Measurements from ENCODE around the gene SETD3.

Gene SETD3

GRCh38 chr14:99384450-99385417 is 95.9 kb downstream of the SETD3 start:
- H3K4me2 ChIP-seq (ENCODE audit: low read length): no peak overlapping the region
- H4K20me1 ChIP-seq (ENCODE audit: insufficient read depth, low read length): no peaks in the 10 kb centered on the region
- peaks cover 9% of the 10 kb centered on the region for H3K27me3 ChIP-seq (ENCODE audit: low read depth, low read length)
- H3K79me2 ChIP-seq (ENCODE audit: low read length): no peaks in the 10 kb centered on the region
- no peak overlapping the region for H3K4me3 ChIP-seq (ENCODE audit: low read length)
- H3K9me3 ChIP-seq (ENCODE audit: insufficient read depth, low read length): no peaks in the 10 kb centered on the region
- H3K36me3 ChIP-seq (replicated peaks; ENCODE audit: low read depth, low read length): no peaks in the 10 kb centered on the region
- H2AFZ ChIP-seq (ENCODE audit: low read depth, low read length): no peak overlapping the region
- TF ChIP-seq EZH2phosphoT487 (IDR thresholded peaks at IDR 0.05; ENCODE audit: low read depth) (no peak), CTCF (IDR thresholded peaks at IDR 0.05; ENCODE audit: low read depth, low read length) (no peak)
- H3K27ac ChIP-seq (ENCODE audit: low read length): no peak overlapping the region
- no peak overlapping the region for H3K9ac ChIP-seq (ENCODE audit: low read length)
- H3K4me1 ChIP-seq (ENCODE audit: low read length): no peaks in the 10 kb centered on the region

- no peak overlapping the region for H3K9ac ChIP-seq (ENCODE audit: low read length)
- H3K79me2 ChIP-seq (ENCODE audit: low read length): no peaks in the 10 kb centered on the region
- no peak overlapping the region for H3K4me2 ChIP-seq (ENCODE audit: low read length)
- H3K27ac ChIP-seq (ENCODE audit: low read length): no peak overlapping the region
- H3K9me3 ChIP-seq (ENCODE audit: insufficient read depth, low read length): no peaks in the 10 kb centered on the region
- H3K4me1 ChIP-seq (ENCODE audit: low read length): no peaks in the 10 kb centered on the region
- H3K27me3 ChIP-seq (ENCODE audit: low read depth, low read length): peaks cover 10% of the 10 kb centered on the region
- H3K4me3 ChIP-seq (ENCODE audit: low read length): no peak overlapping the region
- H4K20me1 ChIP-seq (ENCODE audit: insufficient read depth, low read length): no peaks in the 10 kb centered on the region
- TF ChIP-seq EZH2phosphoT487 (IDR thresholded peaks at IDR 0.05; ENCODE audit: low read depth) (no peak), CTCF (IDR thresholded peaks at IDR 0.05; ENCODE audit: low read depth, low read length) (no peak)
- H2AFZ ChIP-seq (ENCODE audit: low read depth, low read length): no peak overlapping the region
- H3K36me3 ChIP-seq (replicated peaks; ENCODE audit: low read depth, low read length): no peaks in the 10 kb centered on the region
Observed at GRCh38 chr14:99383472-99384449, 96.9 kb downstream of the SETD3 start.

GRCh38 chr14:99382781-99383471 is 97.7 kb downstream of the SETD3 start:
- Histone ChIP-seq H3K27me3 (ENCODE audit: low read depth, low read length) (peaks cover 10% of the 10 kb centered on the region), H3K4me3 (ENCODE audit: low read length) (no peak overlapping the region), H3K4me1 (ENCODE audit: low read length) (no peaks in the 10 kb centered on the region), H3K27ac (ENCODE audit: low read length) (no peak overlapping the region), H3K4me2 (ENCODE audit: low read length) (no peak overlapping the region), H3K36me3 (replicated peaks; ENCODE audit: low read depth, low read length) (no peaks in the 10 kb centered on the region), H3K9me3 (ENCODE audit: insufficient read depth, low read length) (no peaks in the 10 kb centered on the region), H3K79me2 (ENCODE audit: low read length) (no peaks in the 10 kb centered on the region), H3K9ac (ENCODE audit: low read length) (no peak overlapping the region), H4K20me1 (ENCODE audit: insufficient read depth, low read length) (no peaks in the 10 kb centered on the region), H2AFZ (ENCODE audit: low read depth, low read length) (no peak overlapping the region)
- no peak for TF ChIP-seq EZH2phosphoT487 (IDR thresholded peaks at IDR 0.05; ENCODE audit: low read depth)
- no peak for TF ChIP-seq CTCF (IDR thresholded peaks at IDR 0.05; ENCODE audit: low read depth, low read length)

All from OCI-LY3 (cell line).